Hematopoietic multipotent progenitor cell treated with erythropoietin and hydrocortisone succinate and interleukin-3 and kit ligand, for 17 days (in vitro differentiated cells): Measurements from ENCODE around the gene TM6SF1.

ENCODE experiments used
- DNase-seq: peaks from one replicate; pipeline ENCODE4 v3.0.0-alpha.2; 2015; ENCODE audit warnings: low spot score

TM6SF1 gene

GRCh38 chr15:83174891-83175290 lies 67.4 kb downstream of the TM6SF1 start:
- DNase-seq, result no peak

GRCh38 chr15:83178390-83178789 lies 70.9 kb downstream of the TM6SF1 start:
- DNase-seq, result no peak

- DNase-seq, result peak; percentile 40
Observed at GRCh38 chr15:83178869-83179325, 71.5 kb downstream of the TM6SF1 start.

- DNase-seq, result no peak
Observed at GRCh38 chr15:83185561-83185960, 78.1 kb downstream of the TM6SF1 start.
